RKO (cell line): Measurements from ENCODE around the gene ZBTB7A.

Experiments
- DNase-seq: peaks from one replicate; pipeline ENCODE4 v3.0.0-alpha.2; 2016; ENCODE audit warnings: low spot score

ZBTB7A gene

GRCh38 chr19:4068047-4068966 is 1.6 kb upstream of the ZBTB7A start:
- no peak for DNase-seq

DNA sequence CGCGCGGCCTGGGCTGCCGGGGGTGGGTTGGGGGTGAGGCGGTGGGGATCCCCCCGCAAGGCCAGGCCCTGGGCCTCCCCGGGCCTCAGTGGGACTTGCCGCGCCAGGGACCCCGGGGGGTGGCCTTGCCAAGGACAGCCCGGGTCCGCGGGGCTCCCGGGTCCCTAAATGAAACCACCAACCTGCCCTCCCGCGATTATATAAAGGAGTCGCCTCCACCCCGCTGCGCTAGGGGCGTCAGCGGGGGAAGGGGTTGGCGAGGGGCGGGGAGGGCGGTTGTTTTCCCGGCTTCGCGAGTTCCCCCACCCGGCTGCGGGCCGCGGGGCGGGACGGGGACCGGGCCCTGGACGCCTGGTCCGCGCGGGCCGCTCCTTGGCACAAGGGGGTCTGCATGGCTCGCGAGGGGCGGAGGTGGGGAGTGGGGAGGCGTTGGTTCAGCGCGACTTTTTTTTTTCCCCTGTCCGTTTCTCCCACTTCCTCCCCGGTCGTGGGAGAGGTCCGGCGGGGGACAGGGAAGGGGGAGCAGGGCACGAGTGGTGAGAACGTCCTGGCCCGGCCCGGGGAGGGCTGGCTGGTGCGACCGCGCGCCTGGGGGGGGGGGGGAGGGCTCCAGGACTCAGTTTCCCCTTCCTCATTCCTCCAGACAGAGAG is 822 bp upstream of the ZBTB7A start:
- DNase-seq: no peak

DNA sequence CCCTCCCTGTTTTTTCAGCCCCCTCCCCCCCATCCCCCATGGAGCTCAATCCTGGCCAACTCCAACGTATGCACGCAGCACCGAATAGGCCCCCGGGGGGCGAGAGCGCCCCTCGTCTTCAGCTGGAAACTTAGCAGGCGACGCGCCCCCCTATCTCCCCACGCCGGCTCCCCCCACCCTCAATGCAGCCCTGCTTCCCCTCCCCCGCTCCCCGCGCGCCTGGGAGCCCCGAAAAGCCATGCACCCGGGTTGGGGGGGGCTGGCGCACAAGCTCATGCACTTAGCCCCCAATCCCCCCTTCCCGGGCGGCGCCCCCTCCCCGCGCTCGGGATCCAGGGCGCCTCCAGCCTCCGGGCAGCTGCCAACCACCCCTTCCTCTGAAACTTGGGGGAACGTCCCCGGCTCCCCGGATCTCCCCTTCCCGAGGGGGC is 508 bp downstream of the ZBTB7A start:
- no peak for DNase-seq

GRCh38 chr19:4065430-4066175 is 1.1 kb downstream of the ZBTB7A start:
- DNase-seq: peak; percentile 97

DNA sequence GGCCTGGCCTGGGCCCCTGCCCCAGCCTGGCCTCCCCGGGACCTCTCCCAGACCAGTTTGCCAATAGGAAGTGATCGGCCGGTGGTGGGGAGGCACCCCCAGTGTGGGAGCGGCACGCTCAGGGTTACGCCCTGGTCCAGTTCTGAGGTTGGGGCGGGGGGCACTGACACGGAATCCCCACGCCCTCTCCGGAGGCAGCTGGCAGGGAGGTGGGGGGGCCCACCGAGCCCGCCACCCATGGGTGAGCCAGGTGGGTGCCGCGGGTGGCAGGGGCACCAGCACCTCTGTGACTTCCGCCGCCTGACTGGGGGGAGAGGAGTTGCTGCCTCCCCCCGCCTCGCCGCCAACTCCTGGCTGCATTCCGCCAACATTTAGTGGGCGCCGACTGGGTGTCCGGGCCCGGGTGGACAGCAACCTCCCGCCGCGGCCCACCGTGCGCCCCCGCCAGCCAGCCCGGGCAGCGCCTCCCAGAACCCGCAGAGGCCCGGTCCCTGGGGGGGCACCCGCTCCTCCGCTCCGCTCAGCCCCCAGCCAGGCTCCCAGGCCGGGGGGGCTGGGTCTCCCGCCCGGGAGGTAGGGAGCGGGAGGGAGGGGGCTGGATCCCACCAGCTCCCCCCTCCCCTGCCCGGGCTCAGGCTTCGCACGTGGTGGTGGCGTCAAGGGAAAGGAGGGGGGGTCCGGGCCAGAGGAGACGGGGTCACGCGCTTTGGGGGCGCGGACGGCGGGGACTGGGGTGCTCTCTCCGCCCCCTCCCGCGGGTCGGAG is 2.0 kb downstream of the ZBTB7A start:
- DNase-seq: peak; percentile 64

GRCh38 chr19:4064149-4064495 is 2.6 kb downstream of the ZBTB7A start:
- DNase-seq: peak; percentile 51

- DNase-seq: peak; percentile 32
Measured at GRCh38 chr19:4063369-4064148, 3.1 kb downstream of the ZBTB7A start.

- DNase-seq: no peak
Measured at GRCh38 chr19:4062419-4063368, 4.0 kb downstream of the ZBTB7A start.

GRCh38 chr19:4061683-4062418 is 4.8 kb downstream of the ZBTB7A start:
- no peak for DNase-seq

GRCh38 chr19:4061178-4061682 is 5.5 kb downstream of the ZBTB7A start:
- no peak for DNase-seq

DNA sequence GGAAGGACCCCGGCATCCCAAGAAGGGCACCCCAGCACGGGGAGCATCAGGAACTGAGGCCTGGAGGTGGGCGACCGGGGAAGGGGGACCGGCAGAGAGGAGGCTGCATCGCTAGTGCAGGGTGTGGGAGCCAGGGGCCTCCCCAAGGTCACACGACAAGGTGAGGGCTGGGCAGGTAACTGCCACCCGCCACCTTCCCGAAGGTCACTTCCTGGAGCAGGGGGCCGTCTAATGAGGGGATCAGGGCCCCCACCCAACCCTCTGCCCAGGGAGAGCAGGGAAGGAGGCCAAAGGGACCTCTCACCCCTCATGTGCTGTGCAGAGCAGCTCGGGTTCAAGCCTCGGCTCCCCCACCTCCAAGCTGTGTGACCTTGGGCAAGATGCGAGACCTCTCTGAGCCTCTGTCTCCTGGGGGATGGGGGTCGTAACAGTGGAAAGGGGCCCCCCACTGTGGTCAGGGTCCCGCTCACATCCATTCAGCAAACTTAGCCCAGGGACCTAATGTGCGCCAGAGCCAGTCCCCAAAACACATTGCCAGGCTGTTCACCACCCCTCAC is 6.0 kb downstream of the ZBTB7A start:
- DNase-seq: no peak

- no peak for DNase-seq
Measured at GRCh38 chr19:4059891-4060620, 6.6 kb downstream of the ZBTB7A start.

DNA sequence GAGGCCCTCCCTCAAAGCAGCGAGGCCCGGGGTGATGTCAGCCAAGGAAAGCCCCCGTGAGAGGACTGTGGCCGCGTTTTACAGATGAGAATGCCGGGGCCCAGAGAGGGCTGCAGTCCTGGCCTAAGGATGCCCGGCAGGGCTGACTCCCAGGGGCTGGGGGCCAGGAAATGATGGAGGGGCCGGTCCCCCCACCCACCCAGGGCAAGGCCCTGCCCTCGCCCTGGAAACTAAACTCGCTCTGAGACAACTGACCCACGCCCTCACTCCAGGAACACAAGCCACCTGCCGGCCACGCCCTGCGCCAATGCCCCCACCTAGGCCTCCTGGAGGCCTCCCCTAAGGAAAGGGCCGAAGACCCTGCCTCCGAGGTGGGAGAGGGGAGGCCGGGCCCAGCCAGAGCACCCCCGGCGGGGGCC is 7.2 kb downstream of the ZBTB7A start:
- DNase-seq: no peak

DNA sequence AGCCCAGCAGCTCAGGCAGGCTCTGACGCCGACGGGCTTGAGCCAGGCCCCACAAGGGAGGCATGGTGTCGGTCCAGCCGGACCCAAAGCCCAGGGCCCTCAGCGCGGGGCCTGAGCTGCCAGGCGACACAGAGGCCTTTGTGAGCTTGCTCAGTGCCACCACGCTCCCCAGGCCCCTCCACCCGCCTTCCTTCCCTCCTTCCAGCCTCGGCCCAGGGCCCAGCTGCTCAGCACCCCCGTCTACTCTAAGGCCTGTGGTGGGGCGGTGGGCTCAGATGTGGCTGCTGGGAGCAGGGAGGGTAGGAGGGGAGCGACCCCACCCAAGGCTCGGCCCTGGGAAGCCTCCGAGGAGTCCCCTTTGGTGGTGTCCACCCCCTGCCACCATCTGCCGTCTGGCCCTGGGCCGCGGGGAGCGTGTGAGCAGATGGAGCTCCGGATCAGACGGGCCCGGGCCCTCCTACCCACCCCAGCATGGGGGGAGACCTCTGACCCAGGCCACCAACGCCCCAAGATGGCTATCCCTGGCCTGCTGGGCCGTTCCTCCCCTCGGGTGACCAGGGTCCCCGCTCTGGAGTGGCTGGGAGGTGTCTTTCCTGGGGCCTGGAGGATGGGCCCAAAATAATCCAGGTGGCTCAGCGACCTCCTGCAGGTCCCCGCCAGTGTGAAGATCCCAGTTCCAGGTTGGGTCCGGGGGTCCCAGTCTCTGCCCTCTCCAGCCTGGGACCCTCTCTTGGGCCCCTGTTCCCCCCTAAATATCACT is 7.8 kb downstream of the ZBTB7A start:
- no peak for DNase-seq

GRCh38 chr19:4057931-4058692 is 8.6 kb downstream of the ZBTB7A start:
- DNase-seq: peak; percentile 81

- no peak for DNase-seq
Measured at GRCh38 chr19:4055209-4055552, 11.5 kb downstream of the ZBTB7A start.
